Type B pancreatic cell (in vitro differentiated cells): Measurements from ENCODE around the gene ABCA6. TPM values are rescaled to one million over a fixed set of nuclear protein-coding genes. Genes with fewer than 3 reads are reported as not detected.

Source experiments
- DNase-seq: peaks from one replicate; pipeline ENCODE4 v3.0.0; 2021; ENCODE audit warnings: mixed read lengths; ENCODE audit not compliant: unreplicated experiment; ENCODE audit errors: extremely low spot score
- H3K27ac Mint-ChIP-seq: 2 replicates; pipeline ENCODE4 v1.8.0; 2021; ENCODE audit warnings: mild to moderate bottlenecking, mixed read lengths
- H3K27me3 Mint-ChIP-seq: 2 replicates; pipeline ENCODE4 v1.8.0; 2021; ENCODE audit warnings: mixed read lengths
- H3K36me3 Mint-ChIP-seq: 2 replicates; pipeline ENCODE4 v1.8.0; 2021; ENCODE audit warnings: mixed read lengths
- H3K4me1 Mint-ChIP-seq: one replicate; pipeline ENCODE4 v1.8.0; 2021; ENCODE audit warnings: mixed read lengths; ENCODE audit not compliant: unreplicated experiment
- H3K4me3 Mint-ChIP-seq: 2 replicates; pipeline ENCODE4 v1.8.0; 2021; ENCODE audit warnings: mild to moderate bottlenecking, mixed read lengths
- H3K9me3 Mint-ChIP-seq: 2 replicates; pipeline ENCODE4 v1.8.0; 2021; ENCODE audit warnings: mixed read lengths
- CTCF ChIP-seq: fragments of 200-600 bp; sonication (generic); conservative IDR thresholded peaks from 2 replicates; pipeline ENCODE4 v1.5.0; 2021; ENCODE audit warnings: antibody characterized with exemption, mild to moderate bottlenecking
- microRNA-seq: library from miRNA; unstranded; fragments of <30 nt; microRNA quantifications from one replicate; pipeline ENCODE4, GENCODE V29; 2020
- total RNA-seq: library from RNA; stranded (reverse); gene quantifications from 2 replicates; pipeline ENCODE4 v1.2.1, GENCODE V29; 2021; ENCODE audit warnings: low replicate concordance

ABCA6 gene
- total RNA-seq, 1 donor from 2014 or later = 0.48 TPM

GRCh38 chr17:69043098-69043734 lies 98.5 kb downstream of the ABCA6 start:
- Mint-ChIP-seq H3K27ac (no peak overlapping the region), H3K27me3 (no peaks in the 10 kb centered on the region), H3K4me3 (no peak overlapping the region), H3K9me3 (no peaks in the 10 kb centered on the region), H3K36me3 (peaks cover 7% of the 10 kb centered on the region), H3K4me1 (peaks cover 10% of the 10 kb centered on the region)
- DNase-seq = no peak
- no peak for TF ChIP-seq CTCF

- Mint-ChIP-seq H3K4me3 (no peak overlapping the region), H3K36me3 (peaks cover 7% of the 10 kb centered on the region), H3K4me1 (peaks cover 3% of the 10 kb centered on the region), H3K27me3 (no peaks in the 10 kb centered on the region), H3K27ac (no peak overlapping the region), H3K9me3 (no peaks in the 10 kb centered on the region)
- TF ChIP-seq CTCF = no peak
- no peak for DNase-seq
Observed at GRCh38 chr17:69042308-69042707, 99.4 kb downstream of the ABCA6 start.

GRCh38 chr17:69031839-69032238 lies 109.9 kb downstream of the ABCA6 start:
- no peak for DNase-seq
- Mint-ChIP-seq H3K27me3 (no peaks in the 10 kb centered on the region), H3K36me3 (peaks cover 5% of the 10 kb centered on the region), H3K4me1 (no peaks in the 10 kb centered on the region), H3K4me3 (no peak overlapping the region), H3K9me3 (peaks cover 4% of the 10 kb centered on the region), H3K27ac (no peak overlapping the region)
- no peak for TF ChIP-seq CTCF

GRCh38 chr17:69030169-69030568 lies 111.5 kb downstream of the ABCA6 start:
- no peaks in the 10 kb centered on the region for H3K4me1 Mint-ChIP-seq

More at GRCh38 chr17:69030169-69030568, 111.5 kb downstream of the ABCA6 start:
- H3K27ac Mint-ChIP-seq = no peak overlapping the region
- H3K36me3 Mint-ChIP-seq = no peaks in the 10 kb centered on the region
- no peaks in the 10 kb centered on the region for H3K9me3 Mint-ChIP-seq
- H3K4me3 Mint-ChIP-seq = no peak overlapping the region
- no peak for DNase-seq
- no peaks in the 10 kb centered on the region for H3K27me3 Mint-ChIP-seq
- TF ChIP-seq CTCF = no peak

Small RNAs within 50 kb of the gene (microRNA-seq; reads per million reads assigned to microRNA genes)
- gene MIR4524A (not detected), gene MIR4524B (not detected)

Other genes with a start within 250 kb of the ABCA6 start
- 0.43 and 4.7 TPM in 2 replicates for gene ABCA8, start 186.5 kb downstream of the ABCA6 start, total RNA-seq
- gene ABCA9, start 81.0 kb downstream of the ABCA6 start, total RNA-seq = 0.19 and 5.0 TPM in 2 replicates
- gene ABCA10, start 86.9 kb upstream of the ABCA6 start, total RNA-seq = 1.1 and 1.2 TPM in 2 replicates
- 14.6 and 21.7 TPM in 2 replicates for gene ABCA5, start 185.2 kb upstream of the ABCA6 start, total RNA-seq